Mucosa of stomach (tissue), 1 donor: Measurements from ENCODE around the gene BEST2.
"Not testable (repeated sequence)": the region's sequence is repeated elsewhere in the genome, so short reads cannot be mapped to it uniquely, and the experiment has no call there.

Experiments used
- H3K27me3 ChIP-seq: one replicate; pipeline ENCODE4 v1.7.0; 2013; ENCODE audit warnings: mild to moderate bottlenecking, low read length; ENCODE audit not compliant: control insufficient read depth, insufficient read depth
- H3K36me3 ChIP-seq: one replicate; pipeline ENCODE4 v1.7.0; 2013; ENCODE audit warnings: low read length; ENCODE audit not compliant: control insufficient read depth, insufficient read depth
- H3K4me1 ChIP-seq: one replicate; pipeline ENCODE4 v1.7.0; 2013; ENCODE audit warnings: mild to moderate bottlenecking, low read length; ENCODE audit not compliant: control insufficient read depth, insufficient read depth
- H3K4me3 ChIP-seq: one replicate; pipeline ENCODE4 v1.7.0; 2013; ENCODE audit warnings: low read length
- H3K9ac ChIP-seq: one replicate; pipeline ENCODE4 v1.7.0; 2013; ENCODE audit warnings: mild to moderate bottlenecking, low read length, moderate library complexity
- H3K9me3 ChIP-seq: one replicate; pipeline ENCODE4 v1.7.0; 2013; ENCODE audit warnings: mild to moderate bottlenecking, low read length, moderate library complexity; ENCODE audit not compliant: control insufficient read depth
- donor health status: Pancreatic carcinoma.

BEST2 gene

DNA sequence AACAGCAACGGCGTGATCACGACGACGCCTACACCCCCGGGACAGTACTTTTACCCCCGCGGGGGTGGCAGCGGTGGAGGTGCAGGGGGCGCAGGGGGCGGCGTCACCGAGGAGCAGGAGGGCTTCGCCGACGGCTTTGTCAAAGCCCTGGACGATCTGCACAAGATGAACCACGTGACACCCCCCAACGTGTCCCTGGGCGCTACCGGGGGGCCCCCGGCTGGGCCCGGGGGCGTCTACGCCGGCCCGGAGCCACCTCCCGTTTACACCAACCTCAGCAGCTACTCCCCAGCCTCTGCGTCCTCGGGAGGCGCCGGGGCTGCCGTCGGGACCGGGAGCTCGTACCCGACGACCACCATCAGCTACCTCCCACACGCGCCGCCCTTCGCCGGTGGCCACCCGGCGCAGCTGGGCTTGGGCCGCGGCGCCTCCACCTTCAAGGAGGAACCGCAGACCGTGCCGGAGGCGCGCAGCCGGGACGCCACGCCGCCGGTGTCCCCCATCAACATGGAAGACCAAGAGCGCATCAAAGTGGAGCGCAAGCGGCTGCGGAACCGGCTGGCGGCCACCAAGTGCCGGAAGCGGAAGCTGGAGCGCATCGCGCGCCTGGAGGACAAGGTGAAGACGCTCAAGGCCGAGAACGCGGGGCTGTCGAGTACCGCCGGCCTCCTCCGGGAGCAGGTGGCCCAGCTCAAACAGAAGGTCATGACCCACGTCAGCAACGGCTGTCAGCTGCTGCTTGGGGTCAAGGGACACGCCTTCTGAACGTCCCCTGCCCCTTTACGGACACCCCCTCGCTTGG, 40.7 kb downstream of the BEST2 start:
- Histone ChIP-seq H3K4me1 (peaks cover 56% of the 10 kb centered on the region), H3K9me3 (no peaks in the 10 kb centered on the region), H3K9ac (peak overlapping the region; percentile 98), H3K27me3 (no peaks in the 10 kb centered on the region), H3K4me3 (peak overlapping the region; percentile 88), H3K36me3 (no peaks in the 10 kb centered on the region)

DNA sequence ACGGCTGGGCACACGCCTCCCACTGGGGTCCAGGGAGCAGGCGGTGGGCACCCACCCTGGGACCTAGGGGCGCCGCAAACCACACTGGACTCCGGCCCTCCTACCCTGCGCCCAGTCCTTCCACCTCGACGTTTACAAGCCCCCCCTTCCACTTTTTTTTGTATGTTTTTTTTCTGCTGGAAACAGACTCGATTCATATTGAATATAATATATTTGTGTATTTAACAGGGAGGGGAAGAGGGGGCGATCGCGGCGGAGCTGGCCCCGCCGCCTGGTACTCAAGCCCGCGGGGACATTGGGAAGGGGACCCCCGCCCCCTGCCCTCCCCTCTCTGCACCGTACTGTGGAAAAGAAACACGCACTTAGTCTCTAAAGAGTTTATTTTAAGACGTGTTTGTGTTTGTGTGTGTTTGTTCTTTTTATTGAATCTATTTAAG, 41.3 kb downstream of the BEST2 start:
- Histone ChIP-seq H3K4me1 (peaks cover 50% of the 10 kb centered on the region), H3K4me3 (peak overlapping the region; percentile 88), H3K9ac (peak overlapping the region; percentile 98), H3K36me3 (no peaks in the 10 kb centered on the region), H3K9me3 (no peaks in the 10 kb centered on the region), H3K27me3 (no peaks in the 10 kb centered on the region)

DNA sequence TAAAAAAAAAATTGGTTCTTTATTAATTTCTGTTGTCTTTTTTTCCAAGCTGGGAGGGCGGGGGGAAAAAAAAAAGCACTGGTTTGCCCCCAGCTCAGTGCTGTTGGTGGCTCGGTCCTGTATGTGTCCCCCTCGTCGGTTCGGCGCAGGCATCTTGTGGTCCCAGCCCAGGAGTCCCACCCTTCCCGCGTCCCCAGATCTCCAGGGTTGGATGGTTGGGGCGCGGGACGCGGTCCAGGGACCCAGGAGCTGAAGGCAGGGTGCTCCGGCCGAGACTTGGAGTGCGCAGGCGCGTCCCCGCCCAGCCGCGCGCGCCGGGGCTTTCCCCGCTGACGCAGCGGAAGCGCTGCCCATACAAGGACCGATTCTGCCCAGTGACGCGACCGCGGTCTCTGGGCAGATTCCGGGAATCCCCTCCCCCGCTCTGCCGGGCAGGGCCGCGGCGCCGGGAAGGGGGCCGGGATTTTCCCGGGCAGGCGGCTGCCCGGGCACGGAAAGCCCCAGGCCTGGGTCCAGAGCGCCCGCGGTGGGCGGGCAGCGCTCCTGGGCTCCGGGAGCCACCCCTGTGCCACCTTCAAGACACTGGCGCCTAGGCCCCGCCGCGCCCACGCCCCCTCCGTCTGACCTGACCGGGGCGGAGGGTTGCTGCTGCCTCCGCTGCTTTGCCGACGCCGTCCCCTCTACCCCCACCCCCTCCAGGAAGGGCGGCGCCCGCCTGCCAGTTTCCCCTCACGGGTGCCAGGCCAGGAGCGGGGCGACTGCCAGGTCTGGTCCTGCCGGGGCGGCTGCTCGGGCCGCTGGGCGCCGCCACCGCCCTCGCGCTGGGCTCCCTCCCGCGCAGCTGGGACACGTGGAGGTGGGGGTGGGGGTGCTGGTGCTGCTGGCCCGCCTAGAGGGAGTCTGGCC, 42.0 kb downstream of the BEST2 start:
- Histone ChIP-seq H3K4me1 (peaks cover 43% of the 10 kb centered on the region), H3K9ac (peak overlapping the region; percentile 98), H3K4me3 (peak overlapping the region; percentile 88), H3K9me3 (no peaks in the 10 kb centered on the region), H3K27me3 (no peaks in the 10 kb centered on the region), H3K36me3 (no peaks in the 10 kb centered on the region)

DNA sequence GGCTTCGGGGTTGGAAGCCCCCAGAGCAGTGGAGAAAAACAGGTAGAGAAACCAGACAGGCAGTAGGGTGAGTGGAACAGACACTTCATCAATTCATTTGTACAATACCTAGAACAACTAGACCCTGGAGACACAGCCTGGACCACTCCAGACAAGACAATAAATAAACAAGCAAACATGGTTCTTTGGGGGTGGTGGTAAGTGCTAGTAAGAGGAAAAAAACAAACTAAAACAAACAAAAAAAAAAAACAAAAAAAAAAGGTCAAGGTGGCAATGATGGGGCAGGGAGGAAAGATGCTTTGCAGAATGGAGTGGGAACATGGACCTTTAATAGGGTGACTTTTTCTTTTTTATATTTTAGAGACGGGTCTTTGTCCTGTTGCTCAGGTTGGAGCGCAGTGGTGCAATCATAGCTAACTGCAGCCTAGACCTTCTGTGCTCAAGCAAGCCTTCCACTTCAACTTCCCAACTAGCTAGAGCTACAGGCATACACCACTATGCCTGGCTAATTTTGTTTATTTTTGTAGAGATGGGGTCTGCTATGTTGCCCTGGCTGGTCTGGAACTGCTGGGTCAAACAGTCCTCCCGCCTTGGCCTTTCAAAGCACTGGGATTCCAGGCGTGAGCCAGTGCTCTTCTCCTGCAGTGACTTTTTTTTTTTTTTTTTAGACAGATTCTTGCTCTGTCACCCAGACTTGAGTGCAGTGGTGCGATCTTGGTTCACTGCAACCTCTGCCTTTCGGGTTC, 42.8 kb downstream of the BEST2 start:
- Histone ChIP-seq H3K9ac (peak overlapping the region; percentile 98), H3K4me3 (no peak overlapping the region), H3K27me3 (no peaks in the 10 kb centered on the region), H3K36me3 (no peaks in the 10 kb centered on the region), H3K9me3 (no peaks in the 10 kb centered on the region), H3K4me1 (peaks cover 35% of the 10 kb centered on the region)

DNA sequence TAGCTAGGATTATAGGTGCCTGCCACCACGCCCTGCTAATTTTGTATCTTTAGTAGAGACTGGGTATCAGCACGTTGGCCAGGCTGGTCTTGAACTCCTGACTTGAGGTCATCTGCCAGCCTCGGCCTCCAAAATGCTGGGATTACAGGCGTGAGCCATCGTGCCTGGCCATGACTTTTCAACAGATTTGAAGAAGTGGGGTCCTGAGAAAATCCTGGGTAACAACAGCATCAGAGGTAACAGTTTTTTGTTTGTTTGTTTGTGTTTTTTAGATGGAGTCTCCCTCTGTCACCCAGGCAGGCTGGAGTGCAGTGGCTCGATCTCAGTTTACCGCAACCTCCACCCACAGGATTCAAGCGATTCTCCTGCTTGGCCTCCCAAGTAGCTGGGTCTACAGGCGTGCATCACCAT, 43.4 kb downstream of the BEST2 start:
- no peaks in the 10 kb centered on the region for H3K9me3 ChIP-seq
- H3K4me3 ChIP-seq = no peak overlapping the region
- no peak overlapping the region for H3K9ac ChIP-seq

DNA sequence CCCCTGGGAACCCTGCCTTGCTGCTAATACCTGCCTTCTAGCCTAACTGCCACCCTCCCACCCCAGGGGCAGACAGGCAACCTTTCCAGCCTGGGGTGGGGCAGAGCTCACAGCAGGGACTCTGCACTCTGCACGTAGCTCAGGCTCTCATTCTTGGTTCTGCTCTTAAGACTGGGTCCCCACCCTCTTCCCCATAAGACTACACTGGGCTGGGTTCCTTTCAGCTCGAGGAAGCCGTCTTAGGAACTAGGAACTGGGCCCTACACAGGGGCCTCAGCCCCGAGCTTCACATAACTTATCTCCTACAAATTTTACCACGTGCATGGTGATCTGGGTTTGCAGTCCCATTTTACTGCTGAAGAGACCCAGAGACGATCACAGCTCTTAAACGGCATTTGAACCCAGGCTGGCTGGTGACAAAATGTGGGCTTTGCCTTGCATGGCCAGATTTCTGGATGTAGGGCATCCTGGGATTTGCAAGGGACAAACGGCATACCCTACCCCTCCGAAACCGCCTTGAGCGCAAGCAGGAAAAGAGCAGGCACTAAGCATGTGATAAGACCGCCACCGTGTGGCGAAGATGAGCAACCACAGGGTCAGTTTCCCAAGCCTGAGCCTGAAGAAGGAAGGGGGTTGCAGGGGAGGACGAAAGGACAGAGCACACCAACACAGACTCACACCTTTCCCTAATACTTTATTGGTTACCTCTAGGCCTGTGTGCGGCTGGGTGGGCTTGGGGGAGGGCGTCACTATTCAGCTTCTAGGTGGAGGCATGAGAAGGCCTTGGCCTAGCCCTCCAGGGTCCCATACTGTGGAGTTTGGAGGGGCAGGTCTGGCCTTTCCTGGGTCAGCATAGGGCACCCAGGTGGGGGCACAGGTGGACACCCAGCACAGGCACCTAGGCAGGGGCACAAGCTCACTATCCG, 44.8 kb downstream of the BEST2 start:
- H3K27me3 ChIP-seq = no peaks in the 10 kb centered on the region
- peak overlapping the region; percentile 56 for H3K9ac ChIP-seq
- peaks cover 39% of the 10 kb centered on the region for H3K4me1 ChIP-seq
- no peaks in the 10 kb centered on the region for H3K36me3 ChIP-seq
- H3K4me3 ChIP-seq = peak overlapping the region; percentile 49
- no peaks in the 10 kb centered on the region for H3K9me3 ChIP-seq

More for the DNA sequence above, 43.4 kb downstream of the BEST2 start:
- Histone ChIP-seq H3K27me3 (no peaks in the 10 kb centered on the region), H3K4me1 (peaks cover 36% of the 10 kb centered on the region), H3K36me3 (no peaks in the 10 kb centered on the region)

DNA sequence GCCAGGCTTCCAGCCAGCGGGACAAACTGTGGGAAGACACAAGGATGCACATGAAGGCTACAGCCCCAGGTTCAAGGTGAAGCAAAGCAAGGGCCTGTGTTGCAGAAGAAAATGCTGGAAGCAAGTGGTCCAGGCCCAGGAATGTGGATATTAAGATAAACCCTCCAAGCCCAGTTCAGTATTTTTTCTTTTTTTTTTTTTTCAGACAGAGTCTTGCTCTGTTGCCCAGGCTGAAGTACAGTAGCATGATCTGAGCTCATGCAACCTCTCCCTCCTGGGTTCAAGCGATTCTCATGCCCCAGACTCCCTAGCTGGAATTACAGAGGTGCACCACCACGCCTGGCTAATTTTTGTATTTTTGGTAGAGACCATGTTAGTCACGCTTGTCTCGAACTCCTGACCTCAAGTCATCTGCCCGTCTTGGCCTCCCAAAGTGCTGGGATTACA, 45.6 kb downstream of the BEST2 start:
- peaks cover 43% of the 10 kb centered on the region for H3K4me1 ChIP-seq
- H3K9ac ChIP-seq = no peak overlapping the region
- no peaks in the 10 kb centered on the region for H3K36me3 ChIP-seq
- no peaks in the 10 kb centered on the region for H3K27me3 ChIP-seq
- no peaks in the 10 kb centered on the region for H3K9me3 ChIP-seq
- H3K4me3 ChIP-seq = no peak overlapping the region

DNA sequence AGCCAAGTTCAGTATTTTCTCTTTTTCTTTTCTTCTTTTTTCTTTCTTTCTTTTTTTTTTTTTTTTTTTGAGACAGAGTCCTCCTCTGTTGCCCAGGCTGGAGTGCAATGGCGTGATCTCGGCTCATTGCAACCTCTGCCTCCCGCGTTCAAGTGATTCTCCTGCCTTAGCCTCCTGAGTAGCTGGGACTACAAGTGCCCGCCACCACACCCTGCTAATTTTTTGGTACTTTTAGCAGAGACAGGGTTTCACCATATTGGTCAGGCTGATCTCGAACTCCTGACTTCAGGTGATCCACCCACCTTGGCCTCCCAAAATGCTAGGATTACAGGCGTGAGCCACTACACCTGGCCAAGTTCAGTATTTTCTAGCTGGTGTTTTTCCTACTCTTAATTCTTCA, 46.0 kb downstream of the BEST2 start:
- not testable (repeated sequence) for H3K4me3 ChIP-seq, H3K9me3 ChIP-seq, H3K9ac ChIP-seq, H3K36me3 ChIP-seq, H3K27me3 ChIP-seq
- peaks cover 48% of the 10 kb centered on the region for H3K4me1 ChIP-seq

DNA sequence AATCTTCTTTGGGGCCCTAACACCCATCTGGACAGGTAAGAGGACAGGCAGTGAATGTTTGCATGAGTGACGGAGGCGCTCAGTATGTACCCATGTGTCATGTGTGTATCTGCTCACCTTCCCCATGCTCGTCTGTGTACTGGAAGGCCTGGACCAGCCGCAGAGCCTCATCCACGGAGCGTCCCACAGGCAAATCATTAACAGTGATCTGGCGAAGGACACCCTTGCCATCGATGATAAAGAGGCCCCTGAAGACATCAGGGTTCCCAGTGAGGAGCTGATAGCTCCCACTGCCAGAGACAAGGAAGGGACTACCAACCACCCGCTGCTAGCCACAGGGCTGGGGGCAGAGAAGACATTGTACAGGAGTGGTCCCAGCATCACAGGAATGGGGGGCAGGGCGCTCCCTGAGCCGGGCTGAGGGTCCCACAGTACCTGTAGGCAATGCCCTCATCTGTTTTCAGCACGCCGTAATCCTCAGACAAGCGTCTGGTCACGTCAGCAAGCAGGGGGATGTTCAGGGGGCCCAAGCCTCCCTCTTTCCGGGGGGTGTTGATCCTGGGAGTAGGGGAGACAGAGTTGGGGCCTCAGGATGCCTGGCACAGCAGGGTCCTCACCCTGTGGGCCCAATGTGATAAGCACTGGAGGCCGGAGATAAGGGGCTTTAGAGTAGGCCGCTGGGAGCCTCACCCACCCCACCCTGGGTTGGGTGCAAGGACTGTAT, 48.3 kb downstream of the BEST2 start:
- no peaks in the 10 kb centered on the region for H3K9me3 ChIP-seq
- H3K4me3 ChIP-seq = no peak overlapping the region
- H3K4me1 ChIP-seq = peaks cover 40% of the 10 kb centered on the region
- H3K36me3 ChIP-seq = no peaks in the 10 kb centered on the region
- peak overlapping the region; percentile 91 for H3K9ac ChIP-seq
- H3K27me3 ChIP-seq = no peaks in the 10 kb centered on the region

DNA sequence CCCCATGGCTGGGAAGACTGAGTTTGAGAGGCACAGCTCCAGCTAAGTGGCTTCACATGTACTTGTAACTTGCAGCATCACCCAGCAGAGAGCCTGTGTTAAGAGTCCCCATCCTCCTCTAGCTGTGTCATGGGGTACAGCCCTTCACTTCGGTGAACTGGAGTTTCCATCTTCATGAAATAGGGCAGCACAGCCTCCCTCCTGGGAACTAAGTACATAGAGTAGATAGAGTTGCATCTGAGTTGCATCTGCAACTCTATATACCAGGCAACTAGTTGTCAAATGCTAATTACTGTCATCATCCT, 48.8 kb downstream of the BEST2 start:
- no peaks in the 10 kb centered on the region for H3K27me3 ChIP-seq

More for the DNA sequence above, 48.8 kb downstream of the BEST2 start:
- Histone ChIP-seq H3K9ac (peak overlapping the region; percentile 91), H3K4me1 (peaks cover 37% of the 10 kb centered on the region), H3K9me3 (no peaks in the 10 kb centered on the region), H3K36me3 (no peaks in the 10 kb centered on the region), H3K4me3 (peak overlapping the region; percentile 90)
